ENCODE data around the gene LIPN.

Gene LIPN

GRCh38 chr10:88786032-88786770, 26.4 kb downstream of the LIPN start:
- DNase-seq: no peak

- DNase-seq: no peak
Measured at GRCh38 chr10:88787463-88787862, 27.6 kb downstream of the LIPN start.

DNA sequence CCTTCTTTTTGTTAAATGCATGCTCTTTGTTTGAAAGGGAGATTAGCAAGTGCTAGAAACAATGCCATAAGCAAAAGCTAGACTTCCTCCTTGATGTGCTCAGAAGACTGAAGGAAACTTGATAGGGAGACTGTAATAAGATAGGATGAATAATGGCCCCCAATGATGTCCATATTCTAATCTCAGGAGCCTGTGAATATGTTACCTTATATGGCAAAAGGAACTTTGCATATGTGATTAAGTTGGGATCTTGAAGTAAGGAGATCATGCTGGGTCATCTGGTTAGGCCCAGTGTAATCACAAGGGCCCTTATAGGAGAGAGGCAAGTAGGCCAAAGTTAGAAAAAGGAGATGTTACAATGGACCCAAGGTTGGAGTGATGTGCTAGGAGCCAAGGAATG, 29.1 kb downstream of the LIPN start:
- DNase-seq: no peak

DNA sequence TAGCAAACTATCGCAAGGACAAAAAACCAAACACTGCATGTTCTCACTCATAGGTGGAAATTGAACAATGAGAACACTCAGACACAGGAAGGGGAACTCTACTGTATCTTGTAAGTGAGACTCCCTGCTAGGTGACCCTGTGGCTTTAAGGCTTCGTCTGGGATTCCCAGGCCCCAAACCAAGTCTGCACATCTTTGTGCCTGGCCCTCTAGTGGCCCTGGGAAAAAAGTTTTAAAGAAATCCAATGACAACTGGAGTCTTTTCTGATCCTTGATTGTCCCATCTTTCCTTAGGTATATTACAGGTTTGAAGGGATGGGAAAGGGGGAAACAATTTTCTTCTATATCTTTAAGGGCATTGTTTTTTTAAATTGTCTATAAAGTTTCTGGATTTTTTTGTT, 32.1 kb downstream of the LIPN start:
- DNase-seq: peak in 1 of 2 experiments; percentile 16

GRCh38 chr10:88792661-88793060, 32.8 kb downstream of the LIPN start:
- DNase-seq: no peak

DNA sequence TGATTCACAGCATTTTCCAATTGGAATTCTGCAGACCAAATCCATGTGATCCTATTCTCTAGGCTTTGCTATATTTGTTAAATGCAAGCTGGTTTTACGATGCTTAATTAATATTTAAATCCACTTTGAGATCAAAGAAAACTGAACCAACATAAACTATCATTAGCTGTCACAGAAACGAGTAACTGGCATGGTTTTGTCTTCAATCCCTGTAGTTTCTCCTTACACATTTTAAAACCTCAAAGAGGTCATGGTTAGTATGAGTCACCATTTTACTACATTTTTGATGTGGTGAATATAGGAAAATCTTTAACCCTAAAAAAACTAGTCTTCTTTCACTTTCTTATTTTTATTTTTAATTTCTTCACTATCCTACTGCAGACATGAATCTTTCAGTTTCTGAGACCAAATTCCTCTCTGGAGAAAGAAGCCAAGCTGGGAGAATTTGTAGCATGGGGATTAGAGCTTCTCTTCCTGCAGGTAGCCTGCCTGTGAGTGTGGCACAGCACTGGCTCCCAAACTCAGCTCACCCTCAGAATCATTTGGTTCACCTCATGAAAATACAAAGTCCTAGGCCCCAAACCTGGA, 34.0 kb downstream of the LIPN start:
- DNase-seq: no peak

- DNase-seq: no peak
Measured at GRCh38 chr10:88794731-88795130, 34.9 kb downstream of the LIPN start.

- no peak for DNase-seq
Measured at GRCh38 chr10:88800152-88801125, 40.6 kb downstream of the LIPN start.

DNA sequence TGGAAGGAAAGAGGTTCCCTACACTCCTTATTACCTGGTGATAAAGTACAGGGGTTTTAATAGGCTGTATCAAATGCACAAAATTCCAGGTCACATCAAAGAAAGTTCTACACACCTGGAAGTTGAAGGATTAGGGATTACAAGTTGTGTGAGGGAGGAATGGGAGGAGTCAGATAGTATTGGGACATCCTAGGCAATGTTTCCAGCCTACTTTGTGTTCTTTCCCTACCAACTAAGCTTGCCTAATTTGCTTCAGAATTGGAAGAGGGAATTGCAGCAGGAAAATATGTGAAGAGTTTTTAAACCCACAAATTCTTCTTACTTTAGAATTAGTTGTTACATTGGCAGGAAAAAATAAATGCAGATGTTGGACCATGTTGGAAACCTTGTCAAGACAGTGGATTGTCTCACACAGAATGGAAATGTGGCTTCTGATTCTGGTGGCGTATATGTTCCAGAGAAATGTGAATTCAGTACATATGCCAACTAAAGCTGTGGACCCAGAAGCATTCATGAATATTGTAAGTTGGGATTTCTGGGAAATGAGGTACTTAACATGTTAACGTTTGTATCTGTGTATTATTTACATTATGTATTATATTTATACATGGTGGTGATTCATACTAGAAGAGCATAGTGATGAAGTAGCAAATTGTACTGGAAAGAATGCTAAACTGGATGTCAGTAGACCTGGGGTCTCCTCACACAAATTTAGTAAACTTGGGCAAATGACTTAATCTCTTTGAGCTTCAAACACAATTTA, 42.9 kb downstream of the LIPN start, which contains the start of gene LIPM:
TSS of gene LIPM (plus strand) at position 208 of the 763 bp plus-strand sequence. CDS start at position 375, 167 bp downstream.
- DNase-seq: no peak

DNA sequence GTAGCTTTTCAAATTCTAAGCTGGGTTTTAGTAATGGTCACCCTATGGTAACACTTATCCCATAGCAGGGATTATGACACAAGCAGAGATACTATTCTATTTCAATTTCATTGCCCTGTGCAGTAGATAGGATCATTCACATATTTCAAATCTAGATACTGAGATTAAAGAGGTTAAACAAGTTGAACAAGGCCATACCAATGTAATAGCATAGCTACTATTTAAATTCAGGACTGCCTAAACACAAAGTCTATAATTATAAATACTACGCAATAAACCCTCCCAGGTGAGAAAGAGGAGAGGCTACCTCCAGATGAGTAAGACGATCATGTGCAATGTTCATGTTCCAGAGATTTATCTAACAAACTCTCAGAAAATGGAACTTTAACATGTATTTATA, 43.8 kb downstream of the LIPN start:
- no peak for DNase-seq

GRCh38 chr10:88804083-88804812, 44.4 kb downstream of the LIPN start:
- DNase-seq: no peak

DNA sequence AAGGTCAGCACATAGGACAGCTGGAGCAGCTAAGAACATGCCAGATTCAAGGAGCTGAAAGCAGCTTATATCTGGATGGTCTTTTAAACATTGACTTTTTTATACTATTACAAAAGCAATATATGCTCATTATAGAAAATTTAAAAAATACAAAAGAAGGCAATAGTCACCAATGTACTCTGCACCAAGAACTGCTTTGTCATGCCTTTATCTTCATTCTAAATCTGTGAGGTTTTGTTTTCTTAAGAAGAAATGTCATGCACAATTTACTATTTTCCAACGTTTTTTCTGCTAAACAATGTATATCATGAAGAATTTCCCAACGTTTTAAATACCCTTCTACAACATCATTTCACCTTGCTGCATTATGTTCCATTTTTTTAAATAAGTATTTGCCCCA, 45.5 kb downstream of the LIPN start:
- DNase-seq: no peak

DNA sequence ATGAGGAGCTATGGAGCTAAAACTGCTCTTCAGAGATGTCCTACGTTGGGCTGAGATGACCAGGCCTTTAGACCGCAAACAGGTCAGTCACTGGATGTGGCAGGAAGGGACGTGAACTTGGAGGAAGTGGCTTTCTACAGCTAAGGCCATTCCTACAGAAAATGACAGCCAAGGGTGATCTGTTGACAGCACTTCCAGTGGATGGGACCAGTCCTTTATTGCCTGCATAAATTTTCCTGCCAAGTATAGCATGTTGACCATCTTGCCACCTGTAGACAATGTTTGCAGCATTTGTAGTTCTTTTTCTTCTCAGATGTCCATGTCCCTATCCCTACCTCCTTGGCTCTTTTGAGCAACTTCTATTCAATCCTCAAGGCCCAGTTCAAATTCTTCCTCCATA, 46.1 kb downstream of the LIPN start:
- peak in 1 of 2 experiments; percentile 1 for DNase-seq

GRCh38 chr10:88809621-88810020, 49.8 kb downstream of the LIPN start:
- DNase-seq: no peak

DNA sequence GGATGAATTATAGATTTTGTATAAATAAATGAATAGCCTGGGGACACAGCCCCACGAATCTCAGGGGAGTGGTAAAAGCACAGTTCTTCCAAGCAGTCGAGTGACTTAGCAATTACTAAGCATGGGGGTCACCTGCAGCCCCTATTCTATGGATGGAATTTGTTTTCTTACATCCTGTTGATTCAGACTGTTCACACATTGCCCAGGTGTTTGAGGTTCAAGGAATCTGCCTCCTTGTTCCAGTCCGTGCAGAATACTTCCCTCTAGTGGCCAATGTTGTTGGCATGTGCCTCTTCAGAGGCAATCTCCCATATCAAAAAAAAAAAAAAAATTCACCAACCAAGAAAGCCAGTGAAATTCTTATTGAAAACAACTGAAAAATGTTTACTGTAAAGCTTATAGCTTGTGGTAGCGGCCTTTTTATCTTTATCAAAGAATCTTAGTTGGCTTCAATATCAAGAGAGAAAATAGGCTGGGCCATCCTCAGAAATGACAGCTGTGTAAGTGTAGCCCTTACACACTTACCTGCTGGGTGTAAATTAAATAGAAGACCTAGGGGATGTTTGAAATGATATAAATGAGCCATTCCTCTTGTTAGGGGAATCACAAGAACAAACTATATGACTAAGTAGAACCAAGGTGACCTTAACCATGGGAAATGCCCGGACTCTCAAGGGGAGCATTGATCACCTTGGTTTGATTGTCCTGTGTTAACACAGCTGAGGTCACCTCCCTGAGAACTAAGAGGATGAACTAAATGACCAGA, 50.6 kb downstream of the LIPN start:
- peak; percentile 28 to 48 for DNase-seq

DNA sequence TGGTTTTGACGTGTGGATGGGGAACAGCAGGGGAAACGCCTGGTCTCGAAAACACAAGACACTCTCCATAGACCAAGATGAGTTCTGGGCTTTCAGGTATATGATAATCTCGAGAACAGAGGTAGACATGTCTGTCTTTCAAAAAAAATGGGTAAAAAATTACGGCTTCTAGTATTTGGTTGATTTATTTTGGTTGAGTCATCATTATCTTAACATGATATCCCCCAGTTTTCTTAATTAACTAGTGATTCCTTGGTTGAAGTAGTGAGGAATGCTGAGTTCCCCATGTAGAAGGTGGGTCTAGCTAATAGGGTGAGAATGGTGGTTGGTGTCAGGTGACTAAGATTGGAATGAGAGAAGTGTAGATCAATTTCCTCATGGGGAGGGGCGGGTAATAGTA, 53.4 kb downstream of the LIPN start:
- no peak for DNase-seq

DNA sequence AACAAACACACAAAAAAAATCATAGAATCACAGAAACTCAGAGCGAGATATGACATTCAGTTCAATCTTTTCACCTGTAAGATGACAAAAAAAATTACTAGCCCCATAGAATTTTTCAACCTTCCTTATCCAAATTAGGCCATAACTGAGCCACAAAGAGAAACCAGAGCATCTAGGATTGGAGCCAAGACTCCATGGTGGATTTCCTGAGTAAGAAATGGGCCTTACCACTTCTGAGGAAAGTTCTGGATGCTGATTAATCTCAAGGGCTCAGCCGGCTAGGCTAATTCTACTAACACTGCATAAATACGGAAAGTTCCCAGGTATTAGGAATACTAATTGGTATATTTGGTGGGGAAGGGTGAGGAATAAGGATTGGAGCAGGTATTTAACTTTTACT, 59.5 kb downstream of the LIPN start:
- no peak for DNase-seq

GRCh38 chr10:88820748-88821401, 61.1 kb downstream of the LIPN start:
- no peak for DNase-seq

DNA sequence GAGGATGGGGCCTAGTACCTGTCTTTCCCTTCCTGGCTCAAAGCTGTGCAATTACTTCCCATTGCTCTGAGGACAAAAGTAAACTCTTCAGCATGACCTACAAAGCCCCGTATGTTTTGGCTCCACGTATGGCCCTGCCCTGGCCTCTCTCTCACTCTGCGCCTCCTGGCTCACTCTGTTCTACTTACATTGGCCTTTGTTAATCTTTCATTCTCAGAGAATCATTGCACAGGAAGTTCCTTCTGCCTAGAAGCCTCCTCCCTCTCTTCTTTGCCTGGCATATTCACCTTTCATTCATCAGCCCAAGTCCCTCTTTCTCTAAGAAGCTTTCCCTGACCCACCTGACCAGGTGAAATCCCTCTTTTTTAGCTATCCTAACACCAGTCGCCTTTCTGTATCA, 66.6 kb downstream of the LIPN start:
- DNase-seq: no peak

DNA sequence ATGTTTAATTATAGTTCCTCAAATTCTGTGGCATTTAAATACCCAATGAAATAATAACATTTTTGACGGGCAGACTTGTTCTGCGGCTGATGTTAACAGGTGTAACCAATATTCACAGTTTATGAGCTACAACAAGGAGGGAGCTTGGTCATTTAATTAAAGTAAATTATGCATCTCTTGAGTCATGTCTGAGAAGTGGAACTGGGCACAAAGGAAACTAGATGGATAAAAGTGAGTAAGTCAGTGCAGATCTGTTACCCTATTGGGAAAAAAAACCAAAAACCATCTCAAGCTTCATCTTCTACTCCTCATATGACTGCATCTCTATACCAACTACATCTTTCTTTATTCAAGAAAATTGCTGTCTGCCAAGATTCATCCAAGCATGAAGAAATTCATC, 67.9 kb downstream of the LIPN start:
- no peak for DNase-seq

- DNase-seq: no peak
Measured at GRCh38 chr10:88828310-88828709, 68.5 kb downstream of the LIPN start.

All from SW 1271 (cell line).